B cell (primary cell): Measurements from ENCODE around the gene JADE3. TPM values are rescaled to one million over a fixed set of nuclear protein-coding genes. Genes with fewer than 3 reads are reported as not detected.

Experiments used
- ATAC-seq: fragments of 200-7000 bp; cut with Tn5 transposase; one replicate; pipeline ENCODE4 v1.10.0; 2021; ENCODE audit warnings: low read depth, mild to moderate bottlenecking, moderate number of reproducible peaks, moderate library complexity
- CTCF ChIA-PET: fragments of 350-600 bp; sonication (Branson Sonifier 250); formaldehyde crosslinking; loops from one replicate; lab custom pipeline; 2021; ENCODE audit warnings: antibody characterized with exemption, inconsistent platforms; lab: Charles Lee
- POLR2A ChIA-PET: fragments of 350-600 bp; sonication (Branson Sonifier 250); formaldehyde crosslinking; loops from one replicate; lab custom pipeline; 2021; ENCODE audit warnings: antibody characterized with exemption; lab: Charles Lee
- DNase-seq: peaks from one replicate; pipeline ENCODE4 v3.0.0; 2013
- H2AFZ ChIP-seq: 2 replicates; pipeline ENCODE4 v1.6.1; 2012; ENCODE audit warnings: mild to moderate bottlenecking, low read depth, low read length; ENCODE audit not compliant: insufficient read depth, poor library complexity, severe bottlenecking
- H3K27ac ChIP-seq, 2 donors: 1 replicate in 1 of 2; 2 replicates in 1 of 2; pipeline ENCODE4 v1.5.1; 2012 to 2013; ENCODE audit warnings: low read length in 2 of 2, mild to moderate bottlenecking in 2 of 2, moderate library complexity in 1 of 2
- H3K27me3 ChIP-seq, 4 experiments: fragments of 200-600 bp in 1 of 4; sonication (generic) in 1 of 4; replicated peaks in 1 of 4; 1 replicate in 2 of 4; 2 replicates in 2 of 4; pipeline versions ENCODE4 v1.6.1 to v1.7.0; 2013 to 2016; ENCODE audit warnings: low read length in 3 of 4, mild to moderate bottlenecking in 2 of 4, mixed read lengths in 1 of 4, moderate library complexity in 1 of 4; ENCODE audit not compliant: insufficient read depth in 4 of 4, control insufficient read depth in 3 of 4; ENCODE audit errors: control extremely low read depth in 1 of 4
- H3K36me3 ChIP-seq, 2 experiments: replicated peaks in 1 of 2; 1 replicate in 1 of 2; 2 replicates in 1 of 2; pipeline versions ENCODE4 v1.6.1 to v1.7.1; 2013; ENCODE audit warnings: low read length in 1 of 2; ENCODE audit not compliant: insufficient read depth in 2 of 2, control insufficient read depth in 1 of 2; ENCODE audit errors: control extremely low read depth in 1 of 2, extremely low read depth in 1 of 2
- H3K4me1 ChIP-seq, 2 donors: fragments of 200-600 bp in 1 of 2; sonication (generic) in 1 of 2; 1 replicate in 1 of 2; 2 replicates in 1 of 2; pipeline versions ENCODE4 v1.5.1 to v1.6.1; 2013 to 2017; ENCODE audit warnings: low read length in 2 of 2; ENCODE audit not compliant: control insufficient read depth in 2 of 2, insufficient read depth in 2 of 2
- H3K4me2 ChIP-seq: replicated peaks from 2 replicates; pipeline ENCODE3; 2012; ENCODE audit warnings: mild to moderate bottlenecking, low read depth, low read length; ENCODE audit not compliant: poor library complexity, severe bottlenecking
- H3K4me3 ChIP-seq, 5 experiments: fragments of 200-600 bp in 1 of 5; sonication (generic) in 1 of 5; 1 replicate in 3 of 5; 2 replicates in 2 of 5; pipeline versions ENCODE4 v1.5.1 to v1.7.0; 2011 to 2016; ENCODE audit warnings: low read length in 4 of 5, mild to moderate bottlenecking in 4 of 5, low read depth in 2 of 5, control low read depth in 1 of 5, moderate library complexity in 1 of 5; ENCODE audit not compliant: insufficient read depth in 1 of 5; ENCODE audit errors: control extremely low read depth in 1 of 5, extremely low read depth in 1 of 5
- H3K79me2 ChIP-seq: fragments of 200-600 bp; sonication (generic); one replicate; pipeline ENCODE4 v1.6.0; 2016; ENCODE audit warnings: low read length; ENCODE audit not compliant: control insufficient read depth, insufficient read depth
- H3K9ac ChIP-seq: fragments of 200-600 bp; sonication (generic); 2 replicates; pipeline ENCODE4 v1.6.1; 2017; ENCODE audit warnings: mild to moderate bottlenecking, low read length, moderate library complexity
- H3K9me3 ChIP-seq, 3 donors: one replicate each; pipeline versions ENCODE4 v1.6.1 to v1.7.1; 2013; ENCODE audit warnings: low read length in 2 of 3; ENCODE audit not compliant: control insufficient read depth in 2 of 3, insufficient read depth in 1 of 3; ENCODE audit errors: control extremely low read depth in 1 of 3
- H4K20me1 ChIP-seq: 2 replicates; pipeline ENCODE4 v1.6.0; 2012; ENCODE audit warnings: mild to moderate bottlenecking, low read length; ENCODE audit not compliant: insufficient read depth, control insufficient read depth, poor library complexity, severe bottlenecking
- H3K27ac Mint-ChIP-seq: one replicate; pipeline ENCODE4 v1.8.0; 2021; ENCODE audit warnings: mixed read lengths
- H3K27me3 Mint-ChIP-seq: one replicate; pipeline ENCODE4 v1.8.0; 2021; ENCODE audit warnings: mixed read lengths
- H3K4me1 Mint-ChIP-seq: one replicate; pipeline ENCODE4 v1.8.0; 2021; ENCODE audit warnings: mixed read lengths
- H3K4me3 Mint-ChIP-seq: one replicate; pipeline ENCODE4 v1.8.0; 2021; ENCODE audit warnings: mixed read lengths
- H3K9me3 Mint-ChIP-seq: one replicate; pipeline ENCODE4 v1.8.0; 2022; ENCODE audit warnings: mixed read lengths; ENCODE audit not compliant: insufficient read depth
- CTCF ChIP-seq: fragments of 200-600 bp; IDR thresholded peaks from one replicate; pipeline ENCODE4 v1.8.0; 2022; ENCODE audit warnings: antibody characterized with exemption, mild to moderate bottlenecking
- EZH2 ChIP-seq: IDR thresholded peaks from 2 replicates; pipeline ENCODE4 v1.6.1; 2012; ENCODE audit warnings: borderline replicate concordance, low read depth, mild to moderate bottlenecking, moderate library complexity, low read length; ENCODE audit not compliant: insufficient read depth, poor library complexity, severe bottlenecking
- WGBS: methylation state at CpG from one replicate; pipeline ENCODE4 v1.1.5; 2013; ENCODE audit warnings: missing lambda C conversion rate; ENCODE audit not compliant: insufficient coverage; 5-methylcytosine and 5-hydroxymethylcytosine counted together
- intact Hi-C: fragments of 100-400 bp; cut with micrococcal nuclease; formaldehyde crosslinking; loops from one replicate; pipeline ENCODE4 v1.10.0; 2022
- polyA plus RNA-seq: library from polyadenylated mRNA; depleted of rRNA; stranded (reverse); fragments of >200 nt; gene quantifications from 2 replicates; pipeline ENCODE4 v1.2.3, GENCODE V29; 2012
- total RNA-seq, 2 donors: library from RNA; stranded (reverse); fragments of 120-200 nt in 1 of 2; gene quantifications; 1 replicate in 1 of 2; 2 replicates in 1 of 2; pipeline versions ENCODE4 v1.2.3 to v1.2.4, GENCODE V29; 2013 to 2022

Gene JADE3
- total and polyA plus RNA-seq, 2 donors (not counting 1 experiment from before 2014, with no cell fraction given) = 3.6 to 23.4 TPM

GRCh38 chrX:47098338-47099094 lies 186.3 kb downstream of the JADE3 start:
- Histone ChIP-seq H3K4me2 (no peak overlapping the region), H3K36me3 (no peaks in the 10 kb centered on the region), H4K20me1 (no peaks in the 10 kb centered on the region), H3K9me3 (no peaks in the 10 kb centered on the region), H3K79me2 (no peaks in the 10 kb centered on the region), H3K4me3 (no peak overlapping the region), H3K9ac (no peak overlapping the region), H3K27ac (no peak overlapping the region), H2AFZ (no peak overlapping the region), H3K27me3 (no peaks in the 10 kb centered on the region), H3K4me1 (no peaks in the 10 kb centered on the region)
- ATAC-seq (no peak), DNase-seq (no peak)
- no peaks in the 10 kb centered on the region for H3K4me1 Mint-ChIP-seq
- ChIA-PET CTCF (no interaction called here), POLR2A (no interaction called here)
- H3K9me3 Mint-ChIP-seq = no peaks in the 10 kb centered on the region
- H3K4me3 Mint-ChIP-seq = no peak overlapping the region
- no peaks in the 10 kb centered on the region for H3K27me3 Mint-ChIP-seq
- TF ChIP-seq CTCF = no peak
- TF ChIP-seq EZH2 = no peak
- intact Hi-C loops = no loop called here
- no peak overlapping the region for H3K27ac Mint-ChIP-seq
- no CpG with 5 or more reads among the region's 2 CpGs for WGBS

- WGBS = 100% methylated on average over 1 of the region's 4 CpGs
- DNase-seq (no peak), ATAC-seq (no peak)
- no peaks in the 10 kb centered on the region for H3K4me1 ChIP-seq
- no peaks in the 10 kb centered on the region for H3K27me3 Mint-ChIP-seq
- POLR2A ChIA-PET = no interaction called here
- no peak overlapping the region for H2AFZ ChIP-seq
- H3K9ac ChIP-seq = no peak overlapping the region
- H3K4me3 ChIP-seq = no peak overlapping the region
- H3K4me3 Mint-ChIP-seq = no peak overlapping the region
- H3K36me3 ChIP-seq = no peaks in the 10 kb centered on the region
- intact Hi-C loops = no loop called here
- H3K4me2 ChIP-seq = no peak overlapping the region
- H3K9me3 ChIP-seq = no peaks in the 10 kb centered on the region
- no peak overlapping the region for H3K27ac ChIP-seq
- no peaks in the 10 kb centered on the region for H3K79me2 ChIP-seq
- no peaks in the 10 kb centered on the region for H3K4me1 Mint-ChIP-seq
- no peaks in the 10 kb centered on the region for H3K27me3 ChIP-seq
- CTCF ChIA-PET = no interaction called here
- no peak overlapping the region for H3K27ac Mint-ChIP-seq
- no peaks in the 10 kb centered on the region for H4K20me1 ChIP-seq
- no peaks in the 10 kb centered on the region for H3K9me3 Mint-ChIP-seq
- TF ChIP-seq CTCF = no peak
- TF ChIP-seq EZH2 = no peak
These were observed 189.0 kb downstream of the JADE3 start for GRCh38 chrX:47101206-47101605.
